OCI-LY3 (cell line): ENCODE results near the gene ABCA2.

Experiments
- H2AFZ ChIP-seq: fragments of 200-600, 300-600 bp; shearing (Covaris generic); 2 replicates; pipeline ENCODE4 v1.6.0; 2014; ENCODE audit warnings: antibody characterized with exemption, low read depth, low read length
- H3K27ac ChIP-seq: fragments of 200-600, 300-600 bp; sonication (generic); 2 replicates; pipeline ENCODE4 v1.5.1; 2014; ENCODE audit warnings: mild to moderate bottlenecking, low read length, moderate library complexity, mixed read lengths
- H3K27me3 ChIP-seq: fragments of 200-600, 300-600 bp; sonication (generic); 2 replicates; pipeline ENCODE4 v1.6.1; 2014; ENCODE audit warnings: low read depth, low read length, mixed read lengths
- H3K36me3 ChIP-seq: fragments of 200-600, 300-600 bp; sonication (generic); replicated peaks from 2 replicates; pipeline ENCODE3; 2014; ENCODE audit warnings: low read depth, low read length, mixed read lengths
- H3K4me1 ChIP-seq: fragments of 300-600, 200-600 bp; sonication (generic); 2 replicates; pipeline ENCODE4 v1.6.1; 2014; ENCODE audit warnings: low read length, mixed read lengths
- H3K4me2 ChIP-seq: fragments of 200-600, 300-600 bp; sonication (generic); 2 replicates; pipeline ENCODE4 v1.6.1; 2014; ENCODE audit warnings: low read length, mixed read lengths
- H3K4me3 ChIP-seq: fragments of 300-600, 200-600 bp; sonication (generic); 2 replicates; pipeline ENCODE4 v1.5.1; 2014; ENCODE audit warnings: antibody characterized with exemption, mild to moderate bottlenecking, low read length, moderate library complexity
- H3K79me2 ChIP-seq: fragments of 300-600, 200-600 bp; shearing (Covaris generic); 2 replicates; pipeline ENCODE4 v1.6.1; 2014; ENCODE audit warnings: mild to moderate bottlenecking, low read length, mixed read lengths
- H3K9ac ChIP-seq: fragments of 300-600, 200-600 bp; shearing (Covaris generic); 2 replicates; pipeline ENCODE4 v1.6.0; 2014; ENCODE audit warnings: mild to moderate bottlenecking, low read length, moderate library complexity
- H3K9me3 ChIP-seq: fragments of 200-600, 300-600 bp; shearing (Covaris generic); 2 replicates; pipeline ENCODE4 v1.6.1; 2014; ENCODE audit warnings: low read length, mixed read lengths; ENCODE audit not compliant: insufficient read depth
- H4K20me1 ChIP-seq: fragments of 200-600, 300-600 bp; sonication (generic); 2 replicates; pipeline ENCODE4 v1.6.1; 2016; ENCODE audit warnings: low read length, mixed read lengths; ENCODE audit not compliant: insufficient read depth
- CTCF ChIP-seq: fragments of 200-600, 300-600 bp; sonication (generic); IDR thresholded peaks from 2 replicates; pipeline ENCODE4 v1.5.1; 2014; ENCODE audit warnings: antibody characterized with exemption, low read length, low read depth
- EZH2phosphoT487 ChIP-seq: fragments of 200-600 bp; shearing (Covaris generic); IDR thresholded peaks from 2 replicates; pipeline ENCODE4 v1.6.1; 2018; ENCODE audit warnings: antibody characterized with exemption, mixed run types, low read depth

ABCA2 gene

GRCh38 chr9:137025517-137025966, 2.5 kb downstream of the ABCA2 start:
- H3K4me1 ChIP-seq: peaks cover 20% of the 10 kb centered on the region
- no peaks in the 10 kb centered on the region for H3K9me3 ChIP-seq
- H3K36me3 ChIP-seq: no peaks in the 10 kb centered on the region
- no peak overlapping the region for H3K9ac ChIP-seq
- no peak for TF ChIP-seq EZH2phosphoT487
- no peak overlapping the region for H2AFZ ChIP-seq
- no peaks in the 10 kb centered on the region for H4K20me1 ChIP-seq
- H3K27me3 ChIP-seq: peaks cover 6% of the 10 kb centered on the region
- no peak overlapping the region for H3K4me3 ChIP-seq
- H3K27ac ChIP-seq: no peak overlapping the region
- H3K79me2 ChIP-seq: no peaks in the 10 kb centered on the region
- no peak overlapping the region for H3K4me2 ChIP-seq

- TF ChIP-seq EZH2phosphoT487 (no peak), CTCF (no peak)
- no peaks in the 10 kb centered on the region for H3K36me3 ChIP-seq
- H3K4me1 ChIP-seq: peaks cover 10% of the 10 kb centered on the region; the same call in 1 of the 2 replicates
- H3K4me3 ChIP-seq: no peak overlapping the region
- H3K4me2 ChIP-seq: no peak overlapping the region
- no peaks in the 10 kb centered on the region for H3K79me2 ChIP-seq
- H3K9me3 ChIP-seq: no peaks in the 10 kb centered on the region
- H4K20me1 ChIP-seq: no peaks in the 10 kb centered on the region
- H3K27ac ChIP-seq: no peak overlapping the region
- peaks cover 6% of the 10 kb centered on the region for H3K27me3 ChIP-seq
- H2AFZ ChIP-seq: no peak overlapping the region
- no peak overlapping the region for H3K9ac ChIP-seq
Measured at GRCh38 chr9:137023583-137023991, 4.5 kb downstream of the ABCA2 start.

GRCh38 chr9:137023157-137023556, 4.9 kb downstream of the ABCA2 start:
- H3K4me2 ChIP-seq: no peak overlapping the region
- H3K4me1 ChIP-seq: peaks cover 10% of the 10 kb centered on the region; the same call in 1 of the 2 replicates
- peaks cover 6% of the 10 kb centered on the region for H3K27me3 ChIP-seq
- no peaks in the 10 kb centered on the region for H3K9me3 ChIP-seq
- no peak overlapping the region for H2AFZ ChIP-seq
- H3K27ac ChIP-seq: no peak overlapping the region
- H3K9ac ChIP-seq: no peak overlapping the region
- no peak overlapping the region for H3K4me3 ChIP-seq
- H3K79me2 ChIP-seq: no peaks in the 10 kb centered on the region
- no peaks in the 10 kb centered on the region for H3K36me3 ChIP-seq
- H4K20me1 ChIP-seq: no peaks in the 10 kb centered on the region
- TF ChIP-seq EZH2phosphoT487: no peak
- TF ChIP-seq CTCF: no peak

GRCh38 chr9:137022662-137023008, 5.4 kb downstream of the ABCA2 start:
- Histone ChIP-seq H3K79me2 (no peaks in the 10 kb centered on the region), H3K4me3 (no peak overlapping the region), H4K20me1 (no peaks in the 10 kb centered on the region), H3K27ac (no peak overlapping the region), H3K9me3 (no peaks in the 10 kb centered on the region), H3K27me3 (peaks cover 6% of the 10 kb centered on the region), H3K9ac (no peak overlapping the region), H3K36me3 (no peaks in the 10 kb centered on the region), H3K4me2 (no peak overlapping the region), H2AFZ (no peak overlapping the region), H3K4me1 (peaks cover 10% of the 10 kb centered on the region; the same call in 1 of the 2 replicates)
- TF ChIP-seq CTCF: no peak
